HG03066 (cell line): Measurements from ENCODE around the gene PEA15.

Source experiments
- ATAC-seq: cut with Tn5 transposase; IDR thresholded peaks from one replicate; pipeline ENCODE4 v1.9.1; 2021; ENCODE audit warnings: low read depth; ENCODE audit not compliant: unreplicated experiment

The PEA15 gene

DNA sequence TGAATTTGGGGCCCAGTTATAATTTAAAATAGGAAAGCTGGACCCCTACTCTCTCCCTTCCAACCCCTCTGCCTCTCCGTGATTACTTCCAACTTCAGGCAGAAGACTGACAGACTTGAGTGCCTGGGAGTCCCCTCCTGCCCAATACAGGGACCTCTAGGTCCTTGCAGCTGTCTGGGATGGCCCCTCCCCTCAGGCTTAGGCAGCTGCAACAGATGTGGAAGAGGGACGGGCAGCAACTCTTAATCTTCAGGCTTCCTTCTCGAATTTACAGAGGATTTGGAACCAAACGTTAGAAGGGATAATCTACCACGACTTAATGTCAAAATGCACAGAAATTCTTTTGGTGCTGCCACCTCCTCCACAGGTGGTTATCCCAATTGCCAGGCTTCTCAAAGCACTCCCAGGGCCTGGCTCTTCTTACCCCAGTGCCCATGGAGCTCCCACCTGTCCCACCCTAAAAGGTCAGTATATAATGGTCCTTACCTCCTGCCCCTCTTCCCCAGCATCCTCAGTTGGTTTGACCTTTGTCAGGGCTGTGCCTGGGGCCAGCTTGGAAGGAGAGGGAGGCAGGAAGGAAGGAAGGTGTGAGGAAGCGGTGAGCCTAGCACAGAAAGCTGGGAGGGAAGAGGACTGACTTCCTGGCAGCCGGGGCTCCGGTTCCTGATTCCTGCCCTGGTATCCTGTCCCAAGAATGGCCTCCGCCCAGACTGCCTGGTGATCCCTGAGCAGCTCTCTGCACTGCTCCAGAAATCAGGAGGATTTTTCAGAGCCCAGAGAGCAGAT lies 2.8 kb downstream of the PEA15 start:
- no peak for ATAC-seq

DNA sequence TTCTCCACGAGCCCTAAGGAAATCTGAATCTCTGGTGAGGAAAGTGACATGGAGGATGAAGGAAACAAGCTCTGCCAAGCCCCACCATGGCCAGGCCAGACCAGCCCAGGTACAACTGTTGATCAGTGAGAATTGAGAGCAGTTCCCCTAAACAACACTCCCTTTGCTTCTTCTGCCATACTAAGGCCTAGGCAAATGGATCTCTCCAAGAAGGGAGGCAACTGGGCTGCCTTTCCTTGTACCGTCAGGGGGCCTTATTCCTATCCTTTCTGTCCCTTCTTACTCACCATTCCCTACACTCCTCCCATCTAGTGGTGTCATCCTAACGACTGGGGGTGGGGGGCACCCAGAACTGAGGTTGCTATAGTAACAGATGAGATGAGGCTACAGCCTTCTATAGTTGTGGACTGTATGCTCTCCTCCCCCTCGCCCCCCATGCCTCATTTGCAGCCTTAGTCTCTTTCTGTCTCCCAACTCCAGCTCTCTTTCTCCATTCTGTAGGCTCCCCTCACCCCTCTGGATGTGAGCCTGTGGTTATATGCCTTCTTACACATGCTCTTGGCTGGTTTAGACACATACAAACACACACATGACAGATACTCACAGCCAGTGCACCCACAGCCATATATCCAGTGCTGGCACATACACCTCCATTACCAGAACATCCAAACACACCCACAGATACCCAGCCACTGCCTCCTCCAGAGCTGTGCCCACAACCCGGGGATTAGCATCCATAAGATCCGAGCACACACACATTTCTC lies 3.6 kb downstream of the PEA15 start:
- no peak for ATAC-seq

DNA sequence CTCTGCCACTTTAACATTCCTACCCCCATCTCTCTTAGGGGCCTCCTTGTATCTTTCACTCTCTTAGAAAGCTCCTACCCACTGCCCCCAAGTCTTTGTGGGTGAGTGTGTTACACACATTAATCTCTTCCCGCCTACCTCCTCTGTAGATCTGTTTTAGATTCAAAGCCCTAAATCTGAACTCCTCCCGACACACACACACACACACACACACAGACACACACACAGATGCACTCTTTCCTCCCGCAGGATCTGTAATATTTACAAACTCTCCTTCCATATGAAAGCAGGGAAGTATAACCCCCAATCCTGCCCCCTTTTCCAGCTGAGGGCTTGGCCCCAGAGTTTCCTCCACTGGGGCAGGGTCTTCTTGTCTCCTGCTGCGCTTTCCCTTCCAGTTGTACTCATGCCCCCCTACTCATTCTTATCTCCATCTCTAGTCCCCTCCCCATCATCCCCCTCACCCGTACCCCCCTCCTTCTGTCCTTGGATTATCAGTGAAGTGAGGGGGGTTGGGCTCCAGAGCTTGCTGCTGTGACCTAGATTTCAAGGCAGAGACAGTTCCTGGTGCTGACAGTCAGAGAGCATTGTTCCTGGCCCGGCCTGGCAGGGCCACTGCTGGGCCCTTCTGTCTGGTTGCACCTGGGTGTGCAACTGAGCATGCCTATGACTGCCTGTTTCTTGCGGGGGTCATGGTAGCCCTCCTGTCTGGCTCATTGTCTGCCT lies 4.3 kb downstream of the PEA15 start:
- no peak for ATAC-seq

DNA sequence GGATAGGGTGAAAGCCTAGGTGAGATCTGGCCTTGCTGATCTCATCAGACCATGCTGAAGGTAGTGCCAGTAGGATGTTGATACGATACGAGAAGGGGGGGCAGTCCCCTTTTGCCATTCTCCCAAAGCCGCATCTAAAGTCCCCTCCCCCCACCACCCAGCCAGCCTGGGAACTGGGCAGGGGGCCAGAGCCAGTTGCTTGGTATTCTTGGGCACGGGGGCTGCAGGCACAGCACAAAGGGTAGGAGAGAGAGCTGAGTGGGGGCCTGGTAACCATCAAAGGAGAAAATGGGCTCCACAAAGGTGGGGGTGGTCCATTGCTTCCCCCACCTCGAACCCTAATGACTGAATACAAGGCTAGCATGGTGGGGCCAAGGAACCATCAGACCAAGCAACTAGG lies 5.4 kb downstream of the PEA15 start:
- no peak for ATAC-seq

DNA sequence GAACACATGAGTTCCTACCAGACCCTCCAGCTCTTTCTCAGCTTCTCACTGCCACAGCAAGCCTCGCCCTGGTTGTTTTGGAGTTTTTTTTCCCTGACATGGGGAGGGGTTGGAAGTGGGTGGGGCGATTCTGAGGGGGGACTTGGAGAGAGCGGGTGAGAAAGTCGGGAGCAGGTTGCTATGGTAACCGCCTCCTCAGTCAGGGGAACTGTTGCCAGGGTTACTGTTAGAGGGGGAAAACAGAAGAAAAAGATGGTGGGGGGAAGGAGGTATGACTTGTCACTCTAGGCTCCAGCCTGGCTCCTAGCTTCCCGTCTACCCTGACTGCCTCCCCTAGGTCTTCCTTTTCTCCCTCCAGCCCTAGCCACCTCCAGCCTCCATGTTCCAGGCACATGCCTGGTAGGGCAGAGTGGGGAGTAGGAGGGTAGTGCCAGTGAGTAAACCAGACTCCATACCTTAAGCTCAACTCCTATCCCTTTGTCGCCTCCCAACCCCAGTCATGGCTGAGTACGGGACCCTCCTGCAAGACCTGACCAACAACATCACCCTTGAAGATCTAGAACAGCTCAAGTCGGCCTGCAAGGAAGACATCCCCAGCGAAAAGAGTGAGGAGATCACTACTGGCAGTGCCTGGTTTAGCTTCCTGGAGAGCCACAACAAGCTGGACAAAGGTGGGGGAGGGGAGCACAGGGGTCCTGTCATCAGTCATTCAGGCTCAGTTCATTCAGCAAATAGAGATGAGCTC lies 6.0 kb downstream of the PEA15 start:
- no peak for ATAC-seq

DNA sequence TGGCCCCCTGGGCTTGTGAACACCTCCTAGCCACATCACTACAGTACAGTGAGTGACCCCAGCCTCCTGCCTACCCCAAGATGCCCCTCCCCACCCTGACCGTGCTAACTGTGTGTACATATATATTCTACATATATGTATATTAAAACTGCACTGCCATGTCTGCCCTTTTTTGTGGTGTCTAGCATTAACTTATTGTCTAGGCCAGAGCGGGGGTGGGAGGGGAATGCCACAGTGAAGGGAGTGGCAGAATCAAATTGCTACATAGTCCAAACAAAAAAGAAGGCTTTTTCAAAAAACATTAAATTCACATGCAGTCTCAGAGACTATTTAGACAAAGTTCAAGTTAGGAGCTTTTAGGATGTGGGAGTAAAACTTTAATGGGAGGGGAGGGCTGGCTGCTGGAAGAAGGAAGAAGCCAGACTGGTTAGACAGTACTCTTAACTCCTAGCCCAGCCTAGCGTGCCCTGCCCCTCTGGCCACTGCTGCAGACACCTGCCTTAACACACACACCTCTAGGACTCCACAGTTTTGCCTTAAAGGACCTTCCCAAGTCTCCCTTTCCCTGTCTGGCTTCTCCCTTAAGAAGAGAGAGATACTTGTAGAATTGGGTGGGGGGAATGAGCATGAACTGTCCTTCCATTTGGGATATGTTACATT lies 9.4 kb downstream of the PEA15 start:
- ATAC-seq: no peak

DNA sequence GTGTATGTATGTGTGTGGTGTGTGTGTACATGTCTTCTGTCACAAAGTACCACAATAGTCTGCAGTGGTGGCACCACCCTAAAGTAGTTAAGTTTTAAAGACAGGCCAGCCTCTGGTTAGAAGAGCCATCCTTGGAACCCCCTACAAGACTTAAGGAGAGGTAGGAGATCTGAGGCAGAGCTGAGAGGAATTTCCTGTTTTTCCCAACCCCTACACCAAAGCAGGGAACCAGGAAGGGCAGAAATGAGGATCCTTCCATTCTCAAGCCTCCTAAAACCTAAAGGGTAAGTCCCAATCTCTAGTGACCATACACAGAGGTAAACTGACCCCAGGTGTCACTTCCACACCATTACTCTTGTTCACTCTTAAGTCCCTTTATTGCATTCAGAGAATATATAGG lies 11.1 kb downstream of the PEA15 start:
- ATAC-seq: no peak

DNA sequence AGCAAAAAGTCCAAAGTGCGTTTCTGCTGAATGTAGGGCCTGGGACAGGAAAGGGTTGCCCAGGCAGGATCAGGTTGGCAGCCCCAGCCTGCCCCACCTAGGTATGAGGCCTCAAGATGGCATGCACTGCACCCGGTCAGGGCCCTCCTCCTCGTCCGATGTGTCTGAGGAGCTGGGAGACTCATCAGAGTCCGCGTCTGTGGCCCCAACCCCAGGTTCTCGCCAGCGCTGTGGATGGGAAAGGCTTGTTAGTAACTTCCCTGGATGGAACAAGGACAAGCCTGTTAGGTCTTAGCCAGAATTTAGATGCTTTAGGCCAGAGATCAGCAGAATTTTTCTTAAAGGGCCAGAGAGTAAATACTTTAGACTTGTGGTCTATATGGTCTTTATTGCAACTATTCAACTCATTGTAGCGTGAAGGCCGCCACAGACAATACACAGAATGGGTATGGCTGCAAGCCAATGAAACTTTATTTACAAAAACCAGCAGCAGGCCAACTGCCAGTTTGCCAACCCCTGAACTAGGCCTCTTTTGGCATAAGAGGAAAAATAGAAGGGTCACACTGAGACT lies 12.4 kb downstream of the PEA15 start:
- no peak for ATAC-seq

DNA sequence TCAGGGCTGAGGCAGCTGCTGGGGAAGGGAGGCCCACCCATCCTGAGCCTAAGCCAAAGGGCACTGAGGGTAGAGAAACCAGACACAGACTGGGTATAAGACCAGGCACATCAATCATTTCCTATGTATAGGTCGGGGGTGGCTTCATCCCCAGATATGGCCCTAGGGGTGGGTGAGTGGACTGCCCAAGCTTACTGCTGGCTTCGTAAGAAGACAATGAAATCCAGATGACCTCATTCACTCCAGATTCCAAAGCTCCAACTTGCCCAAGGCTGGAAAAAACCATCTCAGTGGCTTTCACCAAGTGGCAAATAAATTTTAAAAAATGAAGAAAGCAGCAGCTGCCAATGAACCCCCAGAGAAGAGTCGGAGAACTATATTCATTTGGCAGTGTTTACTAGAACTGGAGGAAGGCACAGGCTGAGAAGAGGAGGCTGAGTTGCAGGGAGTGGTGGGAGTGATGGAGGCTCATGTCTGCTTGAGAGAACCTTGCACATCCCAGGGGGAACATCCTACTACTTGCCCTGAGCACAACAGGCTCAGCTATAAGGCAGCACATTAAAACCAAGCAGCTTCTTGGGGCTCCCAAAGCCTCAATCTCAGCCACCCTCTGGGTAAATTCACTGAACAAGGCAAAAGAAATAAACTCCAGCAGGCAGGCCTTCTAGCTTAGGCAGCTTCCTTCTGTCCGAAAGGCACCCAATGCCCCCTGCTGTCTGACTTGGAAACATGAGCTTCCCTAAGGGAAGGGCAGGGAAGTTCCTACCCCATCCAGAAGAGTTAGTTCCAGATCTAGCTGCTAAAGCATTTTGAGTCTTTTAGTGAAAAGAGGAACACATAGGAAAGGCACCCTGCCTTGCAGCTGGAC lies 14.1 kb downstream of the PEA15 start:
- ATAC-seq: no peak

DNA sequence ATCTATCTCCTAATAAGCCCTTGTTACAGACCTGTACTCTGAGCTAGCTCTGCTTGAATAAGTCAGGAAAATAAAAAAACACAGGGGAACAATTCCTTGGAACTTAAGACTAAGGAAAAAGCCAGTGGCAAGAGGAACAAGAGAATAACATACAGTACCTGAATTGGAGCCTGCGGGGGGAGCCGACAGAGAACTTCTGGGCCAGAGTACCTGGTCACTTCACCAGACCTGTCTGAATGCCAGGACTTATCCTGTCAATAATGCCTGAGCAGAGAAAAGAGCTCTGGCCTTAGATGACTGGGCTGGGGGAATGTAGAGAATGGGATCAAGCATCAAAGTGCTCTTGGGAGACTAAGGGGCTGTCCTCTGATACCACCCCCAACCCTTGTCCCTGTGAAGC lies 15.1 kb downstream of the PEA15 start:
- ATAC-seq: no peak

DNA sequence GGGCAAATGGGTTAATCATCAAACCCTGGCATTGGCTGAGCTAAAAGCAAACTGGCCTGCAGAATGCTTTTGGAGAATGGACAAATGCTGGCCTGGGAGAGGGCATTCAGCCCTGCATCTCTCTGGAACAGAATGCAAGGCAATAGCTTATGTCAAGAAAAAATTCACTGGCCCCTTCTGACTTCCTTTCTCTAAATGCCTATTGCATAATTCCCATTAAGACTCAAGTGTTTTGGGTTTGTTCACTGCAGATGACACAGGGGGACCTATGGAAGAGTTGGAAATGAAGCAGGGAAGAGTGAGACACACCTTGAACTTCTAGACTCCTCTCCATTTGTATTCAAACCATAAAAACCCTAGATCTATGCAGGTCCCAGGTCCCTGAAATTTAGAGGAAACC lies 15.9 kb downstream of the PEA15 start:
- ATAC-seq: no peak

DNA sequence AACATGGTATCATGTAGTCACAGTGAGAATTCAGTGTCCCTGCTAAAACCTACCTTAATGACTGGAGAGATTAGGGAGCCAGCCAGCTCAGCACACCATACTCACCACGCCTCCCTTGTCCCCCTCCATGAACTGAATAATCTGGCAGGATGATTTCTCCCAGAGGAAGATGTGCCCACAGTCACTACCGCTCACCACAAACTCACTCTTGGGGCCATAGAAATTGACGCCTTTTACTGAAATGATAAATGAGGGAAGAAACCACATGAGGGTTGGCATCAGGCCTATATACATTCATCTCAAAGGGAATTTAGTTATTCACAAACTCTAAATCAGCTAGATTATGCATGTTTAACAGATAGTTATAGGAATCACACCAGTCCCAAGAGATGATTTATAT lies 17.4 kb downstream of the PEA15 start:
- ATAC-seq: no peak

DNA sequence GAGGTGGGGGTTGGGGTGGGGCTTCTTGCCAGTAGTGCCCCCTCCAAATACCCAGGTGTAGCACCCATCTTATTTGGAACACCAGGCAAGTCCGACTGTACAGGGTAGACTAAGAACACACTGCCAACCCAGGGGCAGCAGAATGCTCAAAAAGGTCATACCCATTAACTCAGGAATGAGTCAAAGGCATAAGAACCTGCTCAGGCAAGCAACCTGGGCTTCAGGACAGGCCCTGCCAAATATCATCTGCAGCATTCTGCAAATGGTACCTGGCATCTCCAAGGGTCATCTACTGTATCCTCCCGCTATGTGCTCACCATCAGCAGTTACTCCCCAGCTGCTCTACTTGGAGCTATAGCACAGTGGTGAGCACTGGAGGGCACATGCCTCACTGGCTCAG lies 19.4 kb downstream of the PEA15 start:
- no peak for ATAC-seq

DNA sequence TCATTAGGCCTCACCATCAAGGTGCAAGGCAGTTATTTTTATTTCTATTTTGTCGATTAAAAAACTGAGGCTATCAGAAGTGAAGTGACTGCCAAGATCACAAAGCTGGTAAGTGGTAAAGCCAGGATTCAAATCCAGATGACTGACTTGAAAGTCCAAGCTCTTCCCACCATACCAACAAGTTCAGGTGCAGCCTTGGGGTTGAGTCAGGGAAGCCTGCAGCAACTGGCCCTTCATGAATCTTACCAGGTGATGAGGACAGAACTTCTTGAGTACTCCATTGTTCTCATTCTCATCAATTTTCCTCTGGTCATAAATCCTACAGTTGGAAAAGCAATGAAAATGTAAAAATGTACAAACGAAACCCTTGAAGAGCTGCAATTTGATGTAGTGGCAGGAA lies 20.2 kb downstream of the PEA15 start:
- no peak for ATAC-seq

DNA sequence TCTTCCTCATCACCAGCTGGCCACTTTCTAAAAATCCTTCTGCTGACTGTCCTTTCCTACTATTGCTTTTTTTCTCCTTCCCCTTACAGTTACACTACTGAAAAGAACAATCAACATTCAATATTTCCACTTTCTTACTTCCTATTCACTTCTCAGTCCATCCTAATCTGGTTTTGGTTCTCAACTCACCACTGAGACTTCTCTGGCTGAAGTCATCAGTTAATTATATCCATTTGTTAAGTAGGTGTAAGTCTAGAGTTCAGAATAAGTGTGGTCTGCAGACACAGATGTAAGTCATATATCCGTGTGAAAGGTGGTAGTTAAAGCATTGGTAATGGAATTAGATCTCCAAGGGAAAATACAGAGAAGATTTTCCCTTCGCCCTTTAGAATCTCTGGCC lies 21.4 kb downstream of the PEA15 start:
- no peak for ATAC-seq

DNA sequence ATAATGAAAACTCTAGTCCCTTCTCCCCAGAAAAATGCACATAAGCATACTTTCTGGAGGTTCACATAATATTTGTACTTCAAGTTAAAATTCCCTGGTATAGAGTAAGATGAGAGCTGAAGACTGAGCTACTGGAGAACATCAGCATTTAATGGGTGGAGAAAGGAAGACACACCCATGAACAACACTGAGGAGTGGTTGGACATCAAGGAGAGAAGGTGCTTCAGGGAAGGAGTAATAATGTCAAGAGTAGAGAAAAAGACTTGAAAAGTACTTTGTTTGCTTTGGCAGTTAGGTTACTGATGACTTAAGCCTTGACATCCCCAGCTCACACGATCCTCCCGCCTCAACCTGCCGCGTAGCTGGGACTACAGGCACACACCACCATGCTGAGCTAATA lies 21.9 kb downstream of the PEA15 start:
- no peak for ATAC-seq

DNA sequence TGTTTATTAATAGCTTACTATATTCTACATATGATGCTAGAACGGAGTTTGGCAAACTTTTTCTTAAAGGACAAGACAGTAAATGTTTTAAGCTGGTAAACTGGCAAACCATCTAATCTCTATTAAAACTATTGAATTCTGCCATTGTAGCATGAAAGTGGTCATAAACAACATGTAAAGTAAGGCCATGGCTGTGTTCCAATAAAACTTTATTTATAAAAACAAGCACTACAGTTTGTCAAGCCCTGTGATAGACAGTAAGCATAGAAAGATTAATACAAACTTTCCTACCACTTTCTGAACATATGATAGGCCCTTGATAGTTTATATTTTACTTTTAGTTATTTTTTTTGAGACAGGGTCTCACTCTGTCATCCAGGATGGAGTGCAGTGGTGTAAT lies 22.4 kb downstream of the PEA15 start:
- no peak for ATAC-seq

DNA sequence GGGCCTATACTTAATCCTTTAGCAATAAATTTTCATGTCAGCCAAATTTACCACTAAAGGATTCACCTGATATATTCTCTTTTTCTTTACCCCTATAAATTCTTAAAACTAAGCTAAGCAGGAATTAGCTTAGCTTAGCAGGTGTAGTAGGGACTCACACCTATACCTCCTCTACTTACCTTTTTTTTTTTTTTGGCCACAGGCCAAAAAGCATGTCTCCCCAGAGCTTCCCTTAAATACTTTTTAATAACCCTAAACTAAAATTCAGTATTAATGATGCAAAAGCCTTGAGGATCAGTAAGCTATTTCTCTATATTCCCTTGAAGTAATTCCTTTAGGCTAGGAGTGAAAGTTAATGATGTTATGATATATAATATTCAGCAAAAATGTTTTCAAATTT lies 23.2 kb downstream of the PEA15 start:
- no peak for ATAC-seq

DNA sequence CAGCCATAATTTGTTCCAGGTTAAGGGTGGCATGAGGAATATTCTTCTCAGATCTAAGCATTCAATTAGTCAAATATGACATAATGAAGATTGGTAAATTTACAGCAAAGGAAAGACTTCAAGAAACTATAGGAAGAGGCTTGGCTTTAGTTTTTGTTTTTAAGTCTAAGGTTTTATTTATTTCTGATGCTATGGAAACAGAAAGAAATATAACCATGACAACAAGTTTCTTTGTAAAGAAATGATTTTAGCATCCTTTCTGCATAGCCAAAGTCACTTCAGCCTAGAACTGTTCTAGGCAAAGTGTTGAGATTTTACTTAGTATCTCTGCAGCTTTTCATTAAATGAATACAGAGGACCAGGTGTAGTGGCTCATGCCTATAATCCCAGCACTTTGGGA lies 27.7 kb downstream of the PEA15 start:
- no peak for ATAC-seq
